Mesendoderm (in vitro differentiated cells): ENCODE data around the gene GAK.

ENCODE experiments used
- DNase-seq: peaks from one replicate; pipeline ENCODE4 v3.0.0; 2013
- H2AK5ac ChIP-seq: 2 replicates; pipeline ENCODE4 v1.6.1; 2013; ENCODE audit warnings: low read length, inconsistent platforms
- H2BK120ac ChIP-seq: 2 replicates; pipeline ENCODE4 v1.6.1; 2013; ENCODE audit warnings: low read depth, mild to moderate bottlenecking, low read length, moderate library complexity, mixed read lengths
- H2BK15ac ChIP-seq: replicated peaks from 2 replicates; pipeline ENCODE4 v1.6.1; 2013; ENCODE audit warnings: low read depth, mild to moderate bottlenecking, moderate library complexity
- H2BK5ac ChIP-seq: 2 replicates; pipeline ENCODE4 v1.6.1; 2013; ENCODE audit warnings: low read length, inconsistent platforms
- H3K18ac ChIP-seq: 2 replicates; pipeline ENCODE4 v1.6.1; 2013; ENCODE audit warnings: mild to moderate bottlenecking, low read length, mixed read lengths
- H3K23ac ChIP-seq: one replicate; pipeline ENCODE4 v1.6.1; 2013; ENCODE audit warnings: low read length
- H3K27ac ChIP-seq: 2 replicates; pipeline ENCODE4 v1.5.1; 2013; ENCODE audit warnings: low read depth, mild to moderate bottlenecking, inconsistent platforms, low read length, moderate library complexity
- H3K27me3 ChIP-seq: 2 replicates; pipeline ENCODE4 v1.6.1; 2013; ENCODE audit warnings: low read length, control low read depth, mild to moderate bottlenecking, inconsistent platforms; ENCODE audit not compliant: insufficient read depth, poor library complexity
- H3K36me3 ChIP-seq: 2 replicates; pipeline ENCODE4 v1.6.1; 2013; ENCODE audit warnings: low read length, inconsistent platforms; ENCODE audit not compliant: control insufficient read depth, insufficient read depth
- H3K4ac ChIP-seq: one replicate; pipeline ENCODE4 v1.6.1; 2013; ENCODE audit warnings: low read depth, mild to moderate bottlenecking, low read length, moderate library complexity
- H3K4me1 ChIP-seq: 2 replicates; pipeline ENCODE4 v1.6.1; 2013; ENCODE audit warnings: low read depth, low read length, inconsistent platforms; ENCODE audit not compliant: control insufficient read depth
- H3K4me2 ChIP-seq: 2 replicates; pipeline ENCODE4 v1.6.1; 2013; ENCODE audit warnings: low read length
- H3K4me3 ChIP-seq: 2 replicates; pipeline ENCODE4 v1.5.1; 2013; ENCODE audit warnings: mild to moderate bottlenecking, low read length
- H3K56ac ChIP-seq: one replicate; pipeline ENCODE4 v1.6.1; 2013; ENCODE audit warnings: low read length
- H3K79me1 ChIP-seq: 2 replicates; pipeline ENCODE4 v1.6.1; 2013; ENCODE audit warnings: low read length, inconsistent platforms
- H3K79me2 ChIP-seq: 2 replicates; pipeline ENCODE4 v1.6.1; 2013; ENCODE audit warnings: mild to moderate bottlenecking, low read length; ENCODE audit not compliant: control insufficient read depth, insufficient read depth
- H3K9ac ChIP-seq: 2 replicates; pipeline ENCODE4 v1.6.1; 2013; ENCODE audit warnings: low read length, inconsistent platforms
- H4K5ac ChIP-seq: one replicate; pipeline ENCODE4 v1.6.1; 2013; ENCODE audit warnings: low read length
- H4K8ac ChIP-seq: one replicate; pipeline ENCODE4 v1.6.1; 2013; ENCODE audit warnings: low read depth, mild to moderate bottlenecking, control low read depth, low read length, moderate library complexity
- WGBS: extraction: QIAGEN DNeasy Blood & Tissue Kit; methylation state at CpG from one replicate; pipeline ENCODE4 v1.1.7; 2013; ENCODE audit warnings: low lambda C conversion rate, missing lambda C conversion rate; ENCODE audit not compliant: insufficient coverage; ENCODE audit errors: extremely low coverage; 5-methylcytosine and 5-hydroxymethylcytosine counted together

Gene GAK

GRCh38 chr4:900073-900472 is 32.0 kb downstream of the GAK start:
- DNase-seq, result no peak
- no peak overlapping the region for H4K5ac ChIP-seq
- no peak overlapping the region for H2AK5ac ChIP-seq
- no peak overlapping the region for H2BK5ac ChIP-seq
- no peak overlapping the region for H2BK15ac ChIP-seq
- WGBS, result no CpG with 5 or more reads among the region's 26 CpGs
- no peak overlapping the region for H4K8ac ChIP-seq
- no peak overlapping the region for H2BK120ac ChIP-seq
- H3K4me3 ChIP-seq, result no peak overlapping the region
- H3K4ac ChIP-seq, result no peak overlapping the region
- no peak overlapping the region for H3K23ac ChIP-seq
- no peak overlapping the region for H3K27ac ChIP-seq
- H3K56ac ChIP-seq, result no peak overlapping the region
- no peaks in the 10 kb centered on the region for H3K36me3 ChIP-seq
- peaks cover 2% of the 10 kb centered on the region for H3K79me1 ChIP-seq
- no peaks in the 10 kb centered on the region for H3K27me3 ChIP-seq
- no peak overlapping the region for H3K9ac ChIP-seq
- no peaks in the 10 kb centered on the region for H3K79me2 ChIP-seq
- peaks cover 1% of the 10 kb centered on the region for H3K4me1 ChIP-seq
- no peak overlapping the region for H3K4me2 ChIP-seq
- no peak overlapping the region for H3K18ac ChIP-seq

DNA sequence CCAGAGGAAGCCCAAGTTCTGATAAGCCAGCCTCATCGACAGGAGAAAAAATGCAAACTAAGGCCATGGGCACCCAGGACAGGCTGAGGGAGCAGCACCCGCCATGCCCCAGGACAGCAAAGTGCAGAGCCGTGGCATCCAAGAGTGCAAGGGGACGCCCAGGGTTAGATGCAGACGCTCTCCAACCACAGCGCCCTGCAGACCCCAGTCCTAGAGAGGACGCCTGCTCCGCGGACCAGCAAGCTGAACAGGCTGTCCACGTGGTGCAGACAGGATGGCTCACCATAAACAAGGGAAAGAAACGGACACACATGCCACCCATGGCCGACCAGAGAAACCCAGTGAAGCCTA is 32.6 kb downstream of the GAK start:
- Histone ChIP-seq H3K23ac (no peak overlapping the region), H3K56ac (no peak overlapping the region), H3K27me3 (no peaks in the 10 kb centered on the region), H3K9ac (no peak overlapping the region), H3K79me2 (no peaks in the 10 kb centered on the region), H2BK120ac (no peak overlapping the region), H2BK5ac (no peak overlapping the region), H3K79me1 (peaks cover 2% of the 10 kb centered on the region), H4K5ac (no peak overlapping the region), H3K4me3 (no peak overlapping the region), H3K4ac (no peak overlapping the region), H3K4me2 (no peak overlapping the region), H2BK15ac (no peak overlapping the region), H3K18ac (no peak overlapping the region), H3K4me1 (peaks cover 1% of the 10 kb centered on the region), H4K8ac (no peak overlapping the region), H2AK5ac (no peak overlapping the region), H3K36me3 (no peaks in the 10 kb centered on the region), H3K27ac (no peak overlapping the region)
- no CpG with 5 or more reads among the region's 12 CpGs for WGBS
- DNase-seq, result no peak

- DNase-seq, result no peak
- H2AK5ac ChIP-seq, result no peak overlapping the region
- no peak overlapping the region for H3K23ac ChIP-seq
- no peaks in the 10 kb centered on the region for H3K27me3 ChIP-seq
- no peak overlapping the region for H2BK15ac ChIP-seq
- no peak overlapping the region for H3K9ac ChIP-seq
- no peak overlapping the region for H2BK5ac ChIP-seq
- no CpG with 5 or more reads among the region's 27 CpGs for WGBS
- H3K79me1 ChIP-seq, result peaks cover 2% of the 10 kb centered on the region
- H3K79me2 ChIP-seq, result no peaks in the 10 kb centered on the region
- H4K8ac ChIP-seq, result no peak overlapping the region
- no peak overlapping the region for H3K27ac ChIP-seq
- H3K36me3 ChIP-seq, result no peaks in the 10 kb centered on the region
- no peak overlapping the region for H3K4ac ChIP-seq
- H3K4me2 ChIP-seq, result no peak overlapping the region
- no peak overlapping the region for H4K5ac ChIP-seq
- H3K18ac ChIP-seq, result no peak overlapping the region
- no peak overlapping the region for H2BK120ac ChIP-seq
- H3K4me1 ChIP-seq, result peaks cover 1% of the 10 kb centered on the region
- H3K56ac ChIP-seq, result no peak overlapping the region
- no peak overlapping the region for H3K4me3 ChIP-seq
Observed at GRCh38 chr4:898869-899555, 33.1 kb downstream of the GAK start.

DNA sequence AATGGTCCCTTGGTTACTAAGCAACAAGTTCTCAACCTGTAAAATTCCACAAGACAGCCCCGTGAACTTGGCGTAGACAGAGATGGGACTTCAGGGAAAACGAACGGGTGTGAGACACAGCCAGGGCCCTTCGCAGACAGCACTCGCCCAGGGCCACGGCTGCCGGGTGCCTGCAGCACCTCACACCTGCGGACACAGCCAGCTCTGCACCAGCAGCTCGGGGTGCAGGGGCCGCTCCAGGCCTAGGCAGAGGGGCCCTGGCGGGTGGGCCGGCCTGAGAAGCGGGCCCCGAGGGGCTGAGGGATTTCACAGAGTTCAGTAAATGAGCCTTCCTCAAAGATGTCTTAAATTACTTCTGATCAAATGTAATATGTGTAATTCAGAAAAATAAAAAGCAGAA is 34.0 kb downstream of the GAK start:
- Histone ChIP-seq H3K4me3 (no peak overlapping the region), H3K23ac (no peak overlapping the region), H2BK5ac (no peak overlapping the region), H3K27ac (no peak overlapping the region), H3K79me1 (peaks cover 2% of the 10 kb centered on the region), H3K56ac (no peak overlapping the region), H3K4me1 (peaks cover under 1% of the 10 kb centered on the region), H3K79me2 (no peaks in the 10 kb centered on the region), H3K9ac (no peak overlapping the region), H2BK120ac (no peak overlapping the region), H3K36me3 (no peaks in the 10 kb centered on the region), H3K27me3 (no peaks in the 10 kb centered on the region), H2BK15ac (no peak overlapping the region), H2AK5ac (no peak overlapping the region), H4K8ac (no peak overlapping the region), H4K5ac (no peak overlapping the region), H3K18ac (no peak overlapping the region), H3K4me2 (no peak overlapping the region), H3K4ac (no peak overlapping the region)
- DNase-seq, result no peak
- no CpG with 5 or more reads among the region's 15 CpGs for WGBS

- H4K8ac ChIP-seq, result no peak overlapping the region
- no peaks in the 10 kb centered on the region for H3K79me2 ChIP-seq
- H2BK120ac ChIP-seq, result no peak overlapping the region
- no peaks in the 10 kb centered on the region for H3K36me3 ChIP-seq
- peaks cover 2% of the 10 kb centered on the region for H3K79me1 ChIP-seq
- H3K9ac ChIP-seq, result no peak overlapping the region
- no peak for DNase-seq
- no peak overlapping the region for H3K27ac ChIP-seq
- no peak overlapping the region for H3K18ac ChIP-seq
- H2AK5ac ChIP-seq, result no peak overlapping the region
- H3K27me3 ChIP-seq, result no peaks in the 10 kb centered on the region
- H2BK15ac ChIP-seq, result no peak overlapping the region
- H4K5ac ChIP-seq, result no peak overlapping the region
- no peak overlapping the region for H3K23ac ChIP-seq
- no peak overlapping the region for H2BK5ac ChIP-seq
- no peak overlapping the region for H3K56ac ChIP-seq
- no peak overlapping the region for H3K4me2 ChIP-seq
- no peak overlapping the region for H3K4ac ChIP-seq
- no CpG with 5 or more reads among the region's 20 CpGs for WGBS
- H3K4me1 ChIP-seq, result no peaks in the 10 kb centered on the region
- no peak overlapping the region for H3K4me3 ChIP-seq
Observed at GRCh38 chr4:896630-897029, 35.5 kb downstream of the GAK start.

DNA sequence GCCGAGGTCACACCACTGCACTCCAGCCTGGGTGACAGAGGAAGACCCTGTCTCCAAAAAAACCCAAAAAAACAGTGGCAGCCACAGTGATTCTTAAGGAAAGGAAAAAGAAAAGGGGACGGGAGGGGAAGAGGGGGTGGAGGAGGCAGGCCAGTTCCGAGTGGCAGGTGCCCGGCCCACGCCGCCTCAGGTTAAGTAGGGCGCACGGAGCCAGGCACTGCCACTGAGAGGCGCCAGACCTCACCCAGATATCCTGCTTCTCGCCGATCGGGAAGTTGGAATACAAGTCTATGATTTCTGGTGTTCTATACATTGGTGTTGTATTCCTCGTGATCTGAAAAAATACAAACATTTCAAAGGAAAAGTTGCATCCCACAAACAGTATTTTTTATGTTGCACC is 35.9 kb downstream of the GAK start:
- H3K79me2 ChIP-seq, result no peaks in the 10 kb centered on the region
- no peaks in the 10 kb centered on the region for H3K36me3 ChIP-seq
- no peak overlapping the region for H2AK5ac ChIP-seq
- no peak overlapping the region for H3K56ac ChIP-seq
- H3K4me2 ChIP-seq, result no peak overlapping the region
- no peaks in the 10 kb centered on the region for H3K27me3 ChIP-seq
- DNase-seq, result no peak
- no peaks in the 10 kb centered on the region for H3K4me1 ChIP-seq
- no peak overlapping the region for H2BK120ac ChIP-seq
- H2BK15ac ChIP-seq, result no peak overlapping the region
- H4K5ac ChIP-seq, result no peak overlapping the region
- H4K8ac ChIP-seq, result no peak overlapping the region
- no peak overlapping the region for H3K4ac ChIP-seq
- H3K18ac ChIP-seq, result no peak overlapping the region
- H3K79me1 ChIP-seq, result peaks cover 2% of the 10 kb centered on the region
- no peak overlapping the region for H3K4me3 ChIP-seq
- no peak overlapping the region for H3K9ac ChIP-seq
- no peak overlapping the region for H2BK5ac ChIP-seq
- no peak overlapping the region for H3K27ac ChIP-seq
- H3K23ac ChIP-seq, result no peak overlapping the region
- WGBS, result no CpG with 5 or more reads among the region's 13 CpGs
